Activated CD4-positive, alpha-beta T cell treated with anti-CD3 and anti-CD28 coated beads, Interleukin-2, amount 10 ng/mL, durations not matched to agents 24 days and 14 days (primary cell): ENCODE measurements around the gene FDCSP. TPM values are rescaled to one million over a fixed set of nuclear protein-coding genes. Genes with fewer than 3 reads are reported as not detected.

Experiments
- DNase-seq: peaks from one replicate; pipeline ENCODE4 v3.0.0; 2022
- H3K27ac Mint-ChIP-seq: one replicate; pipeline ENCODE4 v1.8.0; 2022; ENCODE audit warnings: mild to moderate bottlenecking, mixed read lengths
- H3K27me3 Mint-ChIP-seq: one replicate; pipeline ENCODE4 v1.8.0; 2022; ENCODE audit warnings: mixed read lengths
- H3K36me3 Mint-ChIP-seq: one replicate; pipeline ENCODE4 v1.8.0; 2022; ENCODE audit warnings: low read depth, mild to moderate bottlenecking, mixed read lengths
- H3K4me1 Mint-ChIP-seq: one replicate; pipeline ENCODE4 v1.8.0; 2021; ENCODE audit warnings: mixed read lengths
- H3K4me3 Mint-ChIP-seq: one replicate; pipeline ENCODE4 v1.8.0; 2022; ENCODE audit warnings: mild to moderate bottlenecking, moderate library complexity, mixed read lengths
- H3K9me3 Mint-ChIP-seq: one replicate; pipeline ENCODE4 v1.8.0; 2021; ENCODE audit warnings: mixed read lengths
- intact Hi-C: fragments of 100-400 bp; cut with micrococcal nuclease; formaldehyde crosslinking; loops from one replicate; pipeline ENCODE4 v1.15.1; 2023
- total RNA-seq: library from RNA; stranded (reverse); gene quantifications from 2 replicates; pipeline ENCODE4 v1.2.3, GENCODE V29; 2022

FDCSP gene
- total RNA-seq, 1 donor from 2014 or later, result not detected

GRCh38 chr4:70269674-70270073 is 43.8 kb downstream of the FDCSP start:
- Mint-ChIP-seq H3K4me3 (no peak overlapping the region), H3K4me1 (no peaks in the 10 kb centered on the region), H3K36me3 (no peaks in the 10 kb centered on the region), H3K9me3 (no peaks in the 10 kb centered on the region), H3K27ac (no peak overlapping the region), H3K27me3 (no peaks in the 10 kb centered on the region)
- intact Hi-C loops, result no loop called here
- no peak for DNase-seq

- H3K4me3 Mint-ChIP-seq, result no peak overlapping the region
- no peaks in the 10 kb centered on the region for H3K27me3 Mint-ChIP-seq
- no peaks in the 10 kb centered on the region for H3K4me1 Mint-ChIP-seq
- no peak overlapping the region for H3K27ac Mint-ChIP-seq
- no peaks in the 10 kb centered on the region for H3K9me3 Mint-ChIP-seq
- intact Hi-C loops, result no loop called here
- no peaks in the 10 kb centered on the region for H3K36me3 Mint-ChIP-seq
- no peak for DNase-seq
Observed at GRCh38 chr4:70277121-70277520, 51.2 kb downstream of the FDCSP start.

GRCh38 chr4:70280567-70280966 is 54.6 kb downstream of the FDCSP start:
- no peak overlapping the region for H3K27ac Mint-ChIP-seq
- intact Hi-C loops, result no loop called here
- H3K9me3 Mint-ChIP-seq, result no peaks in the 10 kb centered on the region
- no peak for DNase-seq
- no peaks in the 10 kb centered on the region for H3K4me1 Mint-ChIP-seq
- no peaks in the 10 kb centered on the region for H3K36me3 Mint-ChIP-seq
- H3K27me3 Mint-ChIP-seq, result no peaks in the 10 kb centered on the region
- H3K4me3 Mint-ChIP-seq, result no peak overlapping the region

Other genes starting within 250 kb of the FDCSP start
- not detected in 2 replicates for gene STATH, start 230.2 kb upstream of the FDCSP start, total RNA-seq
- gene HTN3, start 197.7 kb upstream of the FDCSP start, total RNA-seq, result not detected in 2 replicates
- gene HTN1, start 175.7 kb upstream of the FDCSP start, total RNA-seq, result not detected in 2 replicates
- gene PRR27, start 71.9 kb upstream of the FDCSP start, total RNA-seq, result not detected in 2 replicates
- not detected in 2 replicates for gene ODAM, start 30.4 kb upstream of the FDCSP start, total RNA-seq
- gene CSN3, start 16.5 kb downstream of the FDCSP start, total RNA-seq, result not detected in 2 replicates
- gene CABS1, start 108.9 kb downstream of the FDCSP start, total RNA-seq, result not detected in 2 replicates
- not detected in 2 replicates for gene SMR3A, start 134.6 kb downstream of the FDCSP start, total RNA-seq
- not detected in 2 replicates for gene SMR3B, start 157.0 kb downstream of the FDCSP start, total RNA-seq
- gene OPRPN, start 171.8 kb downstream of the FDCSP start, total RNA-seq, result not detected in 2 replicates
- not detected in 2 replicates for gene MUC7, start 246.1 kb downstream of the FDCSP start, total RNA-seq